ENCODE results near the gene TMEM244. TPM values are rescaled to one million over a fixed set of nuclear protein-coding genes. Genes with fewer than 3 reads are reported as not detected.
"Not testable (repeated sequence)": the region's sequence is repeated elsewhere in the genome, so short reads cannot be mapped to it uniquely, and the experiment has no call there.

TMEM244 gene
- total RNA-seq, 1 donor from 2014 or later: not detected

GRCh38 chr6:129882510-129883023 is 21.5 kb upstream of the TMEM244 start:
- no peak overlapping the region for H3K4me3 ChIP-seq (ENCODE audit: insufficient read depth, low read depth, low read length)
- H3K27me3 ChIP-seq (ENCODE audit: insufficient read depth, low read length): no peaks in the 10 kb centered on the region
- Mint-ChIP-seq H3K27ac (ENCODE audit: unreplicated experiment) (no peak overlapping the region), H3K9me3 (ENCODE audit: unreplicated experiment) (peaks cover 8% of the 10 kb centered on the region), H3K4me1 (ENCODE audit: low read depth, unreplicated experiment) (no peaks in the 10 kb centered on the region), H3K4me3 (ENCODE audit: unreplicated experiment) (no peak overlapping the region), H3K36me3 (ENCODE audit: low read depth, unreplicated experiment) (no peaks in the 10 kb centered on the region), H3K27me3 (ENCODE audit: low read depth, unreplicated experiment) (no peaks in the 10 kb centered on the region)
- TF ChIP-seq EZH2 (IDR thresholded peaks at IDR 0.05; ENCODE audit: insufficient read depth, low read length): no peak
- no peak for TF ChIP-seq CTCF (IDR thresholded peaks at IDR 0.05; ENCODE audit: insufficient read depth, low read depth, low read length)
- no peaks in the 10 kb centered on the region for H3K79me2 ChIP-seq (ENCODE audit: insufficient read depth, low read length)
- no peak overlapping the region for H3K9ac ChIP-seq (ENCODE audit: low read length)
- DNase-seq (ENCODE audit: low read depth): no peak
- no peak overlapping the region for H2AFZ ChIP-seq (ENCODE audit: low read depth, low read length)
- H3K4me2 ChIP-seq (ENCODE audit: low read length): no peak overlapping the region
- no peaks in the 10 kb centered on the region for H3K36me3 ChIP-seq (ENCODE audit: insufficient read depth, low read length)
- no peaks in the 10 kb centered on the region for H3K4me1 ChIP-seq (ENCODE audit: insufficient read depth, low read length)
- H4K20me1 ChIP-seq (ENCODE audit: insufficient read depth, low read length): no peaks in the 10 kb centered on the region
- no peak for FAIRE-seq
- H3K27ac ChIP-seq (ENCODE audit: low read depth, low read length): no peak overlapping the region
- H3K9me3 ChIP-seq (ENCODE audit: insufficient read depth, low read depth, low read length): no peaks in the 10 kb centered on the region

GRCh38 chr6:129877894-129878293 is 16.8 kb upstream of the TMEM244 start:
- H3K9me3 Mint-ChIP-seq (ENCODE audit: unreplicated experiment); H3K4me1 Mint-ChIP-seq (ENCODE audit: low read depth, unreplicated experiment); H3K4me3 Mint-ChIP-seq (ENCODE audit: unreplicated experiment); H3K9ac ChIP-seq (ENCODE audit: low read length); DNase-seq (ENCODE audit: low read depth); H3K36me3 Mint-ChIP-seq (ENCODE audit: low read depth, unreplicated experiment); H4K20me1 ChIP-seq (ENCODE audit: insufficient read depth, low read length); H3K4me3 ChIP-seq (ENCODE audit: insufficient read depth, low read depth, low read length); H2AFZ ChIP-seq (ENCODE audit: low read depth, low read length); H3K79me2 ChIP-seq (ENCODE audit: insufficient read depth, low read length); H3K27ac ChIP-seq (ENCODE audit: low read depth, low read length); H3K27me3 Mint-ChIP-seq (ENCODE audit: low read depth, unreplicated experiment); H3K4me1 ChIP-seq (ENCODE audit: insufficient read depth, low read length); H3K9me3 ChIP-seq (ENCODE audit: insufficient read depth, low read depth, low read length); H3K36me3 ChIP-seq (ENCODE audit: insufficient read depth, low read length); H3K4me2 ChIP-seq (ENCODE audit: low read length); FAIRE-seq; H3K27ac Mint-ChIP-seq (ENCODE audit: unreplicated experiment); H3K27me3 ChIP-seq (ENCODE audit: insufficient read depth, low read length): not testable (repeated sequence)

- H3K36me3 ChIP-seq (ENCODE audit: insufficient read depth, low read length): no peaks in the 10 kb centered on the region
- no peak overlapping the region for H3K4me3 ChIP-seq (ENCODE audit: insufficient read depth, low read depth, low read length)
- H3K4me3 Mint-ChIP-seq (ENCODE audit: unreplicated experiment): no peak overlapping the region
- no peaks in the 10 kb centered on the region for H3K36me3 Mint-ChIP-seq (ENCODE audit: low read depth, unreplicated experiment)
- H3K27me3 Mint-ChIP-seq (ENCODE audit: low read depth, unreplicated experiment): peaks cover 2% of the 10 kb centered on the region
- H3K79me2 ChIP-seq (ENCODE audit: insufficient read depth, low read length): no peaks in the 10 kb centered on the region
- H2AFZ ChIP-seq (ENCODE audit: low read depth, low read length): no peak overlapping the region
- no peaks in the 10 kb centered on the region for H3K4me1 Mint-ChIP-seq (ENCODE audit: low read depth, unreplicated experiment)
- no peaks in the 10 kb centered on the region for H4K20me1 ChIP-seq (ENCODE audit: insufficient read depth, low read length)
- H3K27me3 ChIP-seq (ENCODE audit: insufficient read depth, low read length): no peaks in the 10 kb centered on the region
- H3K4me1 ChIP-seq (ENCODE audit: insufficient read depth, low read length): no peaks in the 10 kb centered on the region
- no peaks in the 10 kb centered on the region for H3K9me3 ChIP-seq (ENCODE audit: insufficient read depth, low read depth, low read length)
- H3K9me3 Mint-ChIP-seq (ENCODE audit: unreplicated experiment): peaks cover 8% of the 10 kb centered on the region
- FAIRE-seq (no peak), DNase-seq (ENCODE audit: low read depth) (no peak)
- H3K4me2 ChIP-seq (ENCODE audit: low read length): no peak overlapping the region
- TF ChIP-seq EZH2 (IDR thresholded peaks at IDR 0.05; ENCODE audit: insufficient read depth, low read length) (no peak), CTCF (IDR thresholded peaks at IDR 0.05; ENCODE audit: insufficient read depth, low read depth, low read length) (no peak)
- no peak overlapping the region for H3K27ac ChIP-seq (ENCODE audit: low read depth, low read length)
- no peak overlapping the region for H3K9ac ChIP-seq (ENCODE audit: low read length)
- H3K27ac Mint-ChIP-seq (ENCODE audit: unreplicated experiment): no peak overlapping the region
These were observed 14.8 kb upstream of the TMEM244 start for GRCh38 chr6:129875610-129876520.
